GM18861 (cell line): Measurements from ENCODE around the gene CD3G.
"Not testable (repeated sequence)": the region's sequence is repeated elsewhere in the genome, so short reads cannot be mapped to it uniquely, and the experiment has no call there.

Experiments used
- ATAC-seq: cut with Tn5 transposase; IDR thresholded peaks from one replicate; pipeline ENCODE4 v1.9.1; 2021; ENCODE audit not compliant: unreplicated experiment

Gene CD3G

GRCh38 chr11:118374729-118375128 lies 30.6 kb downstream of the CD3G start:
- no peak for ATAC-seq

- ATAC-seq = no peak
Observed at GRCh38 chr11:118375978-118376377, 31.8 kb downstream of the CD3G start.

GRCh38 chr11:118379497-118379896 lies 35.4 kb downstream of the CD3G start:
- no peak for ATAC-seq

- ATAC-seq = no peak
Observed at GRCh38 chr11:118380571-118380970, 36.4 kb downstream of the CD3G start.

- ATAC-seq = no peak
Observed at GRCh38 chr11:118382954-118383353, 38.8 kb downstream of the CD3G start.

- ATAC-seq = no peak
Observed at GRCh38 chr11:118383657-118384056, 39.5 kb downstream of the CD3G start.

- ATAC-seq = no peak
Observed at GRCh38 chr11:118396097-118396501, 52.0 kb downstream of the CD3G start.

- ATAC-seq = no peak
Observed at GRCh38 chr11:118397448-118397847, 53.3 kb downstream of the CD3G start.

- peak; percentile 40 for ATAC-seq
Observed at GRCh38 chr11:118398791-118399559, 54.8 kb downstream of the CD3G start.

GRCh38 chr11:118401151-118401879 lies 57.2 kb downstream of the CD3G start, which contains the start of gene ATP5MG:
ATP5MG (plus strand) TSS chr11:118401606; CDS start chr11:118401666, 60 bp downstream.
- peak; percentile 44 for ATAC-seq

- peak; percentile 1 for ATAC-seq
Observed at GRCh38 chr11:118401880-118402590, 57.9 kb downstream of the CD3G start.

GRCh38 chr11:118402594-118402993 lies 58.5 kb downstream of the CD3G start:
- not testable (repeated sequence) for ATAC-seq
